Mucosa of rectum (tissue), 2 donors: ENCODE data around the gene ADGRB2.

Source experiments
- H3K27ac ChIP-seq, 2 donors: one replicate each; pipeline ENCODE4 v1.7.0; 2013; ENCODE audit warnings: inconsistent platforms in 2 of 2, low read depth in 2 of 2, low read length in 2 of 2
- H3K27me3 ChIP-seq, 2 donors: one replicate each; pipeline ENCODE4 v1.7.0; 2013; ENCODE audit warnings: low read length in 2 of 2; ENCODE audit not compliant: control insufficient read depth in 2 of 2, insufficient read depth in 2 of 2
- H3K36me3 ChIP-seq, 2 donors: one replicate each; pipeline ENCODE4 v1.7.0; 2013; ENCODE audit warnings: low read length in 2 of 2; ENCODE audit not compliant: control insufficient read depth in 2 of 2, insufficient read depth in 2 of 2
- H3K4me1 ChIP-seq, 2 donors: one replicate each; pipeline ENCODE4 v1.7.0; 2013; ENCODE audit warnings: low read length in 2 of 2, mild to moderate bottlenecking in 1 of 2; ENCODE audit not compliant: control insufficient read depth in 2 of 2, insufficient read depth in 2 of 2
- H3K4me3 ChIP-seq, 2 donors: one replicate each; pipeline ENCODE4 v1.7.0; 2013; ENCODE audit warnings: low read length in 2 of 2
- H3K9ac ChIP-seq, 2 donors: one replicate each; pipeline ENCODE4 v1.7.0; 2013; ENCODE audit warnings: low read length in 2 of 2, low read depth in 1 of 2, mild to moderate bottlenecking in 1 of 2
- H3K9me3 ChIP-seq, 2 donors: one replicate each; pipeline ENCODE4 v1.7.0; 2013; ENCODE audit warnings: low read length in 2 of 2; ENCODE audit not compliant: control insufficient read depth in 2 of 2
- donor health status: healthy.
- donor health status: Normal muscosa, but diverticular disease.

ADGRB2 gene

GRCh38 chr1:31726715-31727114 lies 37.4 kb downstream of the ADGRB2 start:
- H3K9me3 ChIP-seq, result no peaks in the 10 kb centered on the region

GRCh38 chr1:31725777-31726535 lies 38.2 kb downstream of the ADGRB2 start:
- no peak overlapping the region for H3K27ac ChIP-seq
- peaks cover 0 to 5% of the 10 kb centered on the region in 2 donors for H3K27me3 ChIP-seq
- no peak overlapping the region for H3K4me3 ChIP-seq
- H3K9me3 ChIP-seq, result no peaks in the 10 kb centered on the region
- H3K36me3 ChIP-seq, result no peaks in the 10 kb centered on the region
- no peaks in the 10 kb centered on the region for H3K4me1 ChIP-seq
- no peak overlapping the region for H3K9ac ChIP-seq

More at GRCh38 chr1:31726715-31727114, 37.4 kb downstream of the ADGRB2 start:
- no peak overlapping the region for H3K9ac ChIP-seq
- no peak overlapping the region for H3K27ac ChIP-seq
- no peaks in the 10 kb centered on the region for H3K36me3 ChIP-seq
- peaks cover 0 to 3% of the 10 kb centered on the region in 2 donors for H3K27me3 ChIP-seq
- no peaks in the 10 kb centered on the region for H3K4me1 ChIP-seq
- no peak overlapping the region for H3K4me3 ChIP-seq

- Histone ChIP-seq H3K4me3 (no peak overlapping the region), H3K4me1 (no peaks in the 10 kb centered on the region), H3K36me3 (no peaks in the 10 kb centered on the region), H3K27me3 (peaks cover 0 to 5% of the 10 kb centered on the region in 2 donors), H3K27ac (no peak overlapping the region), H3K9me3 (no peaks in the 10 kb centered on the region), H3K9ac (no peak overlapping the region)
Observed at GRCh38 chr1:31725134-31725533, 39.0 kb downstream of the ADGRB2 start.

- H3K4me1 ChIP-seq, result no peaks in the 10 kb centered on the region
- H3K4me3 ChIP-seq, result no peak overlapping the region
- H3K27me3 ChIP-seq, result peaks cover 3 to 5% of the 10 kb centered on the region in 2 donors
- H3K9ac ChIP-seq, result no peak overlapping the region
- no peaks in the 10 kb centered on the region for H3K9me3 ChIP-seq
- H3K27ac ChIP-seq, result no peak overlapping the region
- no peaks in the 10 kb centered on the region for H3K36me3 ChIP-seq
Observed at GRCh38 chr1:31723828-31724359, 40.2 kb downstream of the ADGRB2 start.

- H3K4me1 ChIP-seq, result peaks cover 10 to 20% of the 10 kb centered on the region in 2 donors
- no peak overlapping the region for H3K9ac ChIP-seq
- H3K9me3 ChIP-seq, result no peaks in the 10 kb centered on the region
Observed at GRCh38 chr1:31718327-31718897, 45.7 kb downstream of the ADGRB2 start.

GRCh38 chr1:31717341-31717740 lies 46.8 kb downstream of the ADGRB2 start:
- peaks cover 12 to 30% of the 10 kb centered on the region in 2 donors for H3K4me1 ChIP-seq
- no peak overlapping the region for H3K4me3 ChIP-seq
- no peak overlapping the region for H3K9ac ChIP-seq
- no peak overlapping the region for H3K27ac ChIP-seq
- H3K9me3 ChIP-seq, result no peaks in the 10 kb centered on the region
- H3K36me3 ChIP-seq, result no peaks in the 10 kb centered on the region
- H3K27me3 ChIP-seq, result peaks cover 9 to 16% of the 10 kb centered on the region in 2 donors

More at GRCh38 chr1:31718327-31718897, 45.7 kb downstream of the ADGRB2 start:
- Histone ChIP-seq H3K4me3 (no peak overlapping the region), H3K27me3 (peaks cover 12 to 16% of the 10 kb centered on the region in 2 donors), H3K36me3 (no peaks in the 10 kb centered on the region), H3K27ac (no peak overlapping the region)

GRCh38 chr1:31715873-31716220 lies 48.3 kb downstream of the ADGRB2 start:
- H3K36me3 ChIP-seq, result no peaks in the 10 kb centered on the region
- peak overlapping the region in 1 of 2 donors; percentile 86 for H3K27ac ChIP-seq
- H3K4me1 ChIP-seq, result peaks cover 12 to 36% of the 10 kb centered on the region in 2 donors
- H3K27me3 ChIP-seq, result peaks cover 7 to 16% of the 10 kb centered on the region in 2 donors
- no peaks in the 10 kb centered on the region for H3K9me3 ChIP-seq
- H3K4me3 ChIP-seq, result peak overlapping the region; percentile 30 to 60
- H3K9ac ChIP-seq, result peak overlapping the region in 1 of 2 donors; percentile 69

GRCh38 chr1:31715087-31715872 lies 48.9 kb downstream of the ADGRB2 start:
- Histone ChIP-seq H3K27me3 (peaks cover 7 to 16% of the 10 kb centered on the region in 2 donors), H3K4me3 (peak overlapping the region; percentile 47 to 60), H3K27ac (peak overlapping the region; percentile 85 to 86), H3K9ac (peak overlapping the region; percentile 49 to 69), H3K36me3 (no peaks in the 10 kb centered on the region), H3K9me3 (no peaks in the 10 kb centered on the region), H3K4me1 (peaks cover 12 to 36% of the 10 kb centered on the region in 2 donors)

GRCh38 chr1:31714442-31715086 lies 49.6 kb downstream of the ADGRB2 start:
- Histone ChIP-seq H3K4me3 (peak overlapping the region in 1 of 2 donors; percentile 47), H3K9ac (peak overlapping the region in 1 of 2 donors; percentile 63), H3K27ac (peak overlapping the region; percentile 85 to 86), H3K9me3 (no peaks in the 10 kb centered on the region), H3K27me3 (peaks cover 7 to 16% of the 10 kb centered on the region in 2 donors), H3K36me3 (no peaks in the 10 kb centered on the region), H3K4me1 (peaks cover 12 to 36% of the 10 kb centered on the region in 2 donors)
